Spleen (tissue), 7 donors: ENCODE measurements around the gene MAPK8IP3.

Source experiments
- POLR2A ChIP-seq, 3 donors: fragments of 450-650 bp; IDR thresholded peaks; one replicate each; pipeline ENCODE4 v1.5.1; 2017; ENCODE audit warnings: antibody characterized with exemption in 3 of 3, mild to moderate bottlenecking in 1 of 3
- TF ChIP-seq, protein P1 (sequence below), 11 experiments: fragments of 200-600 bp in 7 of 11; fragments of 450-650 bp in 4 of 11; sonication (generic) in 4 of 11; IDR thresholded peaks in 8 of 11; conservative IDR thresholded peaks in 3 of 11; 1 replicate in 7 of 11; 2 replicates in 4 of 11; pipeline versions ENCODE4 v1.4.0 to v1.8.0; 2016 to 2021; ENCODE audit warnings: antibody characterized with exemption in 11 of 11, inconsistent platforms in 4 of 11, mild to moderate bottlenecking in 1 of 11
- donor health status: DM: no; HTN: no; CAD: no; lungs with moderate emphysema.
- donor health status: DM: no; HTN: no; CAD: no.
- donor health status: DM: no; HTN: no; CAD: no.

- no peak for TF ChIP-seq POLR2A (IDR thresholded peaks at IDR 0.05)
- TF ChIP-seq, protein P1, sequence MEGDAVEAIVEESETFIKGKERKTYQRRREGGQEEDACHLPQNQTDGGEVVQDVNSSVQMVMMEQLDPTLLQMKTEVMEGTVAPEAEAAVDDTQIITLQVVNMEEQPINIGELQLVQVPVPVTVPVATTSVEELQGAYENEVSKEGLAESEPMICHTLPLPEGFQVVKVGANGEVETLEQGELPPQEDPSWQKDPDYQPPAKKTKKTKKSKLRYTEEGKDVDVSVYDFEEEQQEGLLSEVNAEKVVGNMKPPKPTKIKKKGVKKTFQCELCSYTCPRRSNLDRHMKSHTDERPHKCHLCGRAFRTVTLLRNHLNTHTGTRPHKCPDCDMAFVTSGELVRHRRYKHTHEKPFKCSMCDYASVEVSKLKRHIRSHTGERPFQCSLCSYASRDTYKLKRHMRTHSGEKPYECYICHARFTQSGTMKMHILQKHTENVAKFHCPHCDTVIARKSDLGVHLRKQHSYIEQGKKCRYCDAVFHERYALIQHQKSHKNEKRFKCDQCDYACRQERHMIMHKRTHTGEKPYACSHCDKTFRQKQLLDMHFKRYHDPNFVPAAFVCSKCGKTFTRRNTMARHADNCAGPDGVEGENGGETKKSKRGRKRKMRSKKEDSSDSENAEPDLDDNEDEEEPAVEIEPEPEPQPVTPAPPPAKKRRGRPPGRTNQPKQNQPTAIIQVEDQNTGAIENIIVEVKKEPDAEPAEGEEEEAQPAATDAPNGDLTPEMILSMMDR (IDR thresholded peaks at IDR 0.05 in 8 of 11, conservative IDR thresholded peaks at IDR 0.05 in 3 of 11) = no peak
These were observed 2.2 kb downstream of the MAPK8IP3 start for GRCh38 chr16:1708083-1708767.
